Thyroid gland (tissue), 4 donors: ENCODE results near the gene POLR2B. TPM values are rescaled to one million over a fixed set of nuclear protein-coding genes. Genes with fewer than 3 reads are reported as not detected.

Experiments used
- DNase-seq, 2 donors: peaks; one replicate each; pipeline ENCODE4 v3.0.0-alpha.2; 2019
- H3K27ac ChIP-seq, 3 donors: fragments of 200-600 bp; sonication (generic); 1 replicate in 2 of 3; 2 replicates in 1 of 3; pipeline ENCODE4 v1.5.1; 2016 to 2019; ENCODE audit warnings: mild to moderate bottlenecking in 1 of 3, moderate library complexity in 1 of 3
- H3K27me3 ChIP-seq: fragments of 200-600 bp; sonication (generic); one replicate; pipeline ENCODE4 v1.5.1; 2019
- H3K36me3 ChIP-seq, 2 donors: fragments of 200-600 bp; sonication (generic); one replicate each; pipeline ENCODE4 v1.5.1; 2016 to 2019
- H3K4me1 ChIP-seq, 2 donors: fragments of 200-600 bp; sonication (generic); one replicate each; pipeline ENCODE4 v1.5.1; 2017 to 2019
- H3K4me3 ChIP-seq, 3 donors: fragments of 200-600 bp; sonication (generic); replicated peaks in 1 of 3; 1 replicate in 2 of 3; 2 replicates in 1 of 3; pipeline ENCODE4 v1.5.1; 2016; ENCODE audit warnings: mild to moderate bottlenecking in 1 of 3
- H3K9me3 ChIP-seq: fragments of 200-600 bp; sonication (generic); one replicate; pipeline ENCODE4 v1.5.1; 2017
- POLR2A ChIP-seq, 2 donors: fragments of 450-650 bp; IDR thresholded peaks; one replicate each; pipeline ENCODE4 v1.6.1; 2017; ENCODE audit warnings: antibody characterized with exemption in 2 of 2, mild to moderate bottlenecking in 2 of 2, moderate library complexity in 1 of 2
- WGBS, 2 donors: methylation state at CpG; one replicate each; pipeline ENCODE4 v1.1.5; 2017; 5-methylcytosine and 5-hydroxymethylcytosine counted together
- intact Hi-C: fragments of 100-400 bp; cut with DNase I; formaldehyde crosslinking; loops from one replicate; pipeline ENCODE4 v1.15.1; 2023
- total RNA-seq, 4 donors: library from RNA; depleted of rRNA; stranded (reverse); fragments of >200 nt; gene quantifications; one replicate each; pipeline ENCODE4 v1.2.3, GENCODE V29; 2016
- TF ChIP-seq, protein P1 (sequence below), 6 experiments: fragments of 200-600 bp in 3 of 6; fragments of 450-650 bp in 3 of 6; sonication (generic) in 3 of 6; IDR thresholded peaks; one replicate each; pipeline ENCODE4 v1.5.1; 2016 to 2019; ENCODE audit warnings: antibody characterized with exemption in 6 of 6, mild to moderate bottlenecking in 2 of 6, inconsistent platforms in 1 of 6, moderate library complexity in 1 of 6

POLR2B gene
- total RNA-seq, 4 donors from 2014 or later: 82.1 to 111 (median 84.2) TPM

DNA sequence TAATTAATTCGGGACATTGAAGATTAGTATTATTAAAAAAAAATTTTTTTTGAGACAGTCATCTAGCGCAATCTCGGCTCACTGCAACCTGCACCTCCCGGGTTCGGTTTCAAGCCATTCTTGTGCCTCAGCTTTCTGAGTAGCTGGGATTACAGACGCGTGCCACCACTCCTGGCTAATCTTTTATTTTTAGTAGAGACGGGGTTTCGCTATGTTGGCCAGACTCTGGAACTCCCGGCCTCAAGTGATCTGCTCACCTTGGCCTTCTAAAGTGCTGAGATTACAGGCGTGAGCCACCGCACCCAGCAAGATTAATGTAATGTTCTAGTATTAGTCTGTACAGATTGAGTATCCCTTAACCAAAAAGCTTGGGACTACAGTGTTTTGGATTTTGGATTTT is 38.3 kb upstream of the POLR2B start:
- TF ChIP-seq POLR2A (IDR thresholded peaks at IDR 0.05): no peak
- TF ChIP-seq, protein P1, sequence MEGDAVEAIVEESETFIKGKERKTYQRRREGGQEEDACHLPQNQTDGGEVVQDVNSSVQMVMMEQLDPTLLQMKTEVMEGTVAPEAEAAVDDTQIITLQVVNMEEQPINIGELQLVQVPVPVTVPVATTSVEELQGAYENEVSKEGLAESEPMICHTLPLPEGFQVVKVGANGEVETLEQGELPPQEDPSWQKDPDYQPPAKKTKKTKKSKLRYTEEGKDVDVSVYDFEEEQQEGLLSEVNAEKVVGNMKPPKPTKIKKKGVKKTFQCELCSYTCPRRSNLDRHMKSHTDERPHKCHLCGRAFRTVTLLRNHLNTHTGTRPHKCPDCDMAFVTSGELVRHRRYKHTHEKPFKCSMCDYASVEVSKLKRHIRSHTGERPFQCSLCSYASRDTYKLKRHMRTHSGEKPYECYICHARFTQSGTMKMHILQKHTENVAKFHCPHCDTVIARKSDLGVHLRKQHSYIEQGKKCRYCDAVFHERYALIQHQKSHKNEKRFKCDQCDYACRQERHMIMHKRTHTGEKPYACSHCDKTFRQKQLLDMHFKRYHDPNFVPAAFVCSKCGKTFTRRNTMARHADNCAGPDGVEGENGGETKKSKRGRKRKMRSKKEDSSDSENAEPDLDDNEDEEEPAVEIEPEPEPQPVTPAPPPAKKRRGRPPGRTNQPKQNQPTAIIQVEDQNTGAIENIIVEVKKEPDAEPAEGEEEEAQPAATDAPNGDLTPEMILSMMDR (IDR thresholded peaks at IDR 0.05): no peak
- no peak for DNase-seq
- 94 to 98% methylated on average over 12 of the region's 12 CpGs for WGBS, 2 donors
- Histone ChIP-seq H3K36me3 (peaks cover 6 to 11% of the 10 kb centered on the region in 2 donors), H3K27ac (no peak overlapping the region), H3K4me3 (no peak overlapping the region), H3K9me3 (no peaks in the 10 kb centered on the region), H3K4me1 (no peaks in the 10 kb centered on the region), H3K27me3 (no peaks in the 10 kb centered on the region)
- intact Hi-C loops: no loop called here

DNA sequence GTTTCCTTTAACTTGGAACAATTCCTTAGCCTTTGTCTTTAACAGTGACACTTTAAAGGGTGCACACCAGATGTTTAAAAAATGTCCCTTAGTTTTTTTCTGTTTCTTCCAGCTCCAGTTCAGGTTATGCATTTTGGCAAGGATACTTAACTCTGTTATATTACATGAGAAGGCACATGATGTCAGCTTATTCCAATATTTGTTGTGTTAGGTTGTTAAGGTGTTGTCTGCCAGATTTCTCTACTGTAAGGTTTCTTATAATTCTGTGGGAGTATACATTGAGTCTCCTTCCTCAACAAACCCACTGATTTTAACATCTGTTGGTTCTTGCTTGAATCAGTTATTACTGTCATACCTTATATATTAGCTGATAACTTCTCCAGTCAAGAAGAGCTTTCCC is 37.7 kb upstream of the POLR2B start:
- TF ChIP-seq, protein P1 (IDR thresholded peaks at IDR 0.05): no peak
- no peak for TF ChIP-seq POLR2A (IDR thresholded peaks at IDR 0.05)
- DNase-seq: no peak
- Histone ChIP-seq H3K9me3 (no peaks in the 10 kb centered on the region), H3K4me3 (no peak overlapping the region), H3K4me1 (no peaks in the 10 kb centered on the region), H3K27me3 (no peaks in the 10 kb centered on the region), H3K36me3 (peaks cover 6 to 11% of the 10 kb centered on the region in 2 donors), H3K27ac (no peak overlapping the region)
- intact Hi-C loops: no loop called here

DNA sequence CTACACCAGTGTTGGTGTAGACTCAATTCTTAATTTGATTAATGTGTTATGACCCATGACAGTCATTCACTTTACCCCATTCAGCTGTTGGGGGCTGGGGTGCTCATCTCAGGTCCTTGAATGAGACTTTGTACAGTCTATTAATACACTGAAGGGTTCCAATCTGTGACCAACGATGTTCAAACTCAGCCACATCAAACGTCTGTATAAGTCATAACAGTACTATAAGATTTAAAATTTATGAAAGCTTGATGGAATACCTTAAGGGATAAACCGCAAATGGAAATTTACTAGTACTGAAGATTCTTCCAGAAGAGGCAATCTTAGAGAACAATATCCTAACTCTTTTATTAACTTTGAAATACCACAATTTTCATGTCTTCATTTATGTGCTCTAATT is 37.3 kb upstream of the POLR2B start:
- Histone ChIP-seq H3K27ac (no peak overlapping the region), H3K4me3 (no peak overlapping the region), H3K27me3 (no peaks in the 10 kb centered on the region), H3K36me3 (peaks cover 6 to 11% of the 10 kb centered on the region in 2 donors), H3K9me3 (no peaks in the 10 kb centered on the region), H3K4me1 (no peaks in the 10 kb centered on the region)
- intact Hi-C loops: no loop called here
- no peak for DNase-seq
- WGBS, 2 donors: 82 to 88% methylated on average over 3 of the region's 3 CpGs
- TF ChIP-seq POLR2A (IDR thresholded peaks at IDR 0.05): no peak
- TF ChIP-seq, protein P1 (IDR thresholded peaks at IDR 0.05): no peak

DNA sequence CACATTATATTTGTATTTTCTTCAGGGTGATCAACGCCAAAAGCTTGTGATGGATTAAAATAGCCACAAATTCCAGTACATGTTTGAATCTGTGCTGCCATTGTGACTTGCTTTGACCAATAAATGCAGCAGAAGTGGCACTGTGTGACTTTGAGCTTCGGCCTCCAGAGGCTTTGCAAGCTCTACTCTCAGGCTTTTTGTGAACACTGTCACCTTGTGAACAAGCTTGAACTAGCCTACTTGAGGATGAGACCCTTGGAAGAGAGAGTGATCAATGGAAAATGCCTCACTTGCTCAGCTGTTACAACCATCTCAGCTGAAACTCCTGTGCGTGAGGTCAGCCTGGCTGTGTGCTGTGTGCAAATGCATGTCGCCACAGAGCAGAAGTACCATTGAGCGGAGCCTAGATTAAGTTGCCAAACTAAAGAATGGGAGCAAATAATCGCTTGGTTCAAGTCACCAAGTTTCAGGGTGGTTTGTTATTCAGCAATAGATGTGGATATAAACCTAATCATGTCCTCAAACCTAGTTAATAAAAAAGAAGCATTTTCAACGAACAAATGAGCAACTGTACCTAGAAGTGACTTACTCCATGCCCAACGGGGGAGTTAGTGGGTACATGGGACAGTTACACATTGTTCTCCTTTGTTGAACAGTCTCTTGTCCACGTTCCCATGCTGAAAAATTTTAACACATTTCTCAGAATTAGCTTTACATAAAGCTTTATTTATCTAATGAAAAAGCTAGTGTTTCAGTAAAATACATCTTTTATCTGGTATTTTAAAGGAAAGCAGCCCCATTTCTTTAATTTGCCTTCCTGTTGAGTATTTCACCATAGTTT is 24.8 kb upstream of the POLR2B start:
- H3K27ac ChIP-seq: no peak overlapping the region

DNA sequence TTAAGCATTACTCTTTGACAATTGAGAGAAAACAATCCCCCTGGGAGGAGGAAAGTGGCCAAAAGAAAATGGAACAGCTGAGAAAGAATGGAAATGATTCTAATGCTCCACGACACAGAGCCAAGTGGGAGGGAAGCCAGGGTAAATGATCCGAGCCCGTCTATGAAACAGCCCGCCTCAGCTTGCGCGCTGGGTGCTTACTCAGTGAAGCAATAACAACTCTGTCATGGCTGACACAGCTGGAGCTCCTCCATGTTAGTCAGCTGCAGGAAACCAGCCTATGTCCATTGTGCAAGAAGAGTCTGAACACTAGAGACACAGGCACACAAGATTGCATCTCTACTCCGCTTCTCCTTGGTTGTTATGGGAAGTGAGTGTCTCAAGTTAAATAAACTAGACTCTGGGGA is 20.6 kb upstream of the POLR2B start:
- peak; percentile 72 to 90 for DNase-seq
- Histone ChIP-seq H3K4me1 (peaks cover 3 to 5% of the 10 kb centered on the region in 2 donors), H3K4me3 (no peak overlapping the region), H3K27me3 (no peaks in the 10 kb centered on the region), H3K9me3 (no peaks in the 10 kb centered on the region), H3K36me3 (peaks cover 2 to 10% of the 10 kb centered on the region in 2 donors), H3K27ac (peak overlapping the region in 2 of 3 donors; percentile 30 to 32)
- TF ChIP-seq, protein P1 (IDR thresholded peaks at IDR 0.05): no peak
- intact Hi-C loops: no loop called here
- WGBS, 2 donors: 18 to 22% methylated on average over 7 of the region's 7 CpGs

More for the DNA sequence above, 24.8 kb upstream of the POLR2B start:
- WGBS, 2 donors: 86 to 93% methylated on average over 9 of the region's 9 CpGs
- no peak for TF ChIP-seq POLR2A (IDR thresholded peaks at IDR 0.05)
- TF ChIP-seq, protein P1 (IDR thresholded peaks at IDR 0.05): no peak
- H3K4me1 ChIP-seq: peaks cover 3 to 5% of the 10 kb centered on the region in 2 donors
- no peak for DNase-seq
- intact Hi-C loops: no loop called here
- H3K36me3 ChIP-seq: no peaks in the 10 kb centered on the region
- H3K27me3 ChIP-seq: no peaks in the 10 kb centered on the region
- H3K9me3 ChIP-seq: no peaks in the 10 kb centered on the region
- no peak overlapping the region for H3K4me3 ChIP-seq
